K562 (cell line): ENCODE results near the gene DHDH. TPM values are rescaled to one million over a fixed set of nuclear protein-coding genes. Genes with fewer than 3 reads are reported as not detected.

Source experiments
- ARID4B ChIP-seq: sonication (generic); formaldehyde crosslinking; IDR thresholded peaks from 2 replicates; pipeline ENCODE4 v1.8.0; 2022; ENCODE audit warnings: mild to moderate bottlenecking, missing genetic modification reagents
- C11orf30 ChIP-seq: fragments of 450-650 bp; IDR thresholded peaks from 2 replicates; pipeline ENCODE4 v1.6.1; 2016; ENCODE audit warnings: low read depth, mild to moderate bottlenecking
- CBFB ChIP-seq: sonication (generic); formaldehyde crosslinking; IDR thresholded peaks from 2 replicates; pipeline ENCODE4 v1.4.0; 2020; ENCODE audit warnings: mild to moderate bottlenecking, missing genetic modification reagents
- CREB1 ChIP-seq, 2 experiments: sonication (generic) in 1 of 2; formaldehyde crosslinking in 1 of 2; IDR thresholded peaks; 2 replicates each; pipeline versions ENCODE4 v1.6.1 to v1.8.0; 2012 to 2022; ENCODE audit warnings: inconsistent platforms in 1 of 2, mild to moderate bottlenecking in 1 of 2, missing genetic modification reagents in 1 of 2, moderate library complexity in 1 of 2
- ESRRA ChIP-seq: fragments of 450-650 bp; IDR thresholded peaks from 2 replicates; pipeline ENCODE4 v1.6.1; 2014; ENCODE audit warnings: low read depth, mild to moderate bottlenecking, moderate library complexity, borderline replicate concordance
- FIP1L1 ChIP-seq: fragments of 200-400 bp; formaldehyde crosslinking; IDR thresholded peaks from 2 replicates; pipeline ENCODE4 v1.6.1; 2018; ENCODE audit warnings: mild to moderate bottlenecking, low read depth, low read length; ENCODE audit not compliant: poor library complexity, severe bottlenecking
- ID3 ChIP-seq, 2 experiments: fragments of 250-450 bp in 1 of 2; fragments of 450-650 bp in 1 of 2; sonication (Bioruptor Pico) in 1 of 2; IDR thresholded peaks; 2 replicates each; pipeline versions ENCODE4 v1.6.1 to v1.8.0; 2016 to 2021; ENCODE audit warnings: mild to moderate bottlenecking in 2 of 2, moderate library complexity in 2 of 2, missing compliant biosample characterization in 1 of 2, missing genetic modification characterization in 1 of 2
- LARP7 ChIP-seq: fragments of 450-650 bp; IDR thresholded peaks from 2 replicates; pipeline ENCODE4 v1.6.1; 2016
- MCM3 ChIP-seq: fragments of 450-650 bp; IDR thresholded peaks from 2 replicates; pipeline ENCODE4 v1.6.1; 2016
- MXD1 ChIP-seq: fragments of 250-450 bp; sonication (Bioruptor Pico); IDR thresholded peaks from 2 replicates; pipeline ENCODE4 v1.8.0; 2021; ENCODE audit warnings: borderline replicate concordance, mild to moderate bottlenecking, moderate library complexity; ENCODE audit not compliant: poor library complexity, severe bottlenecking
- NRF1 ChIP-seq, 2 experiments: fragments of 450-650 bp; IDR thresholded peaks in 1 of 2; conservative IDR thresholded peaks in 1 of 2; 2 replicates each; pipeline ENCODE4 v1.6.1; 2014; ENCODE audit warnings: mild to moderate bottlenecking in 2 of 2
- PHB ChIP-seq: fragments of 250-450 bp; sonication (Bioruptor Pico); IDR thresholded peaks from 2 replicates; pipeline ENCODE4 v1.5.0; 2021
- PHF8 ChIP-seq: fragments of 200-600 bp; sonication (generic); IDR thresholded peaks from 2 replicates; pipeline ENCODE4 v1.6.1; 2012; ENCODE audit warnings: mixed run types, mild to moderate bottlenecking, inconsistent platforms, low read length, moderate library complexity, borderline replicate concordance
- RAD51 ChIP-seq: fragments of 450-650 bp; IDR thresholded peaks from 2 replicates; pipeline ENCODE4 v1.7.1; 2016; ENCODE audit warnings: low read depth, mild to moderate bottlenecking, borderline replicate concordance
- SAP30 ChIP-seq: fragments of 200-600 bp; sonication (generic); IDR thresholded peaks from 2 replicates; pipeline ENCODE4 v1.6.1; 2012; ENCODE audit warnings: borderline replicate concordance, low read depth, mild to moderate bottlenecking, moderate library complexity, low read length, control low read depth, inconsistent platforms; ENCODE audit not compliant: insufficient read depth, poor library complexity, severe bottlenecking
- SMAD2 ChIP-seq: fragments of 150-350 bp; IDR thresholded peaks from 2 replicates; pipeline ENCODE4 v1.6.1; 2014; ENCODE audit warnings: low read depth, mild to moderate bottlenecking, low read length
- SMARCA5 ChIP-seq: fragments of 450-650 bp; IDR thresholded peaks from 2 replicates; pipeline ENCODE4 v1.6.1; 2016
- SMC3 ChIP-seq: conservative IDR thresholded peaks from 2 replicates; pipeline ENCODE4 v1.6.1; 2011; ENCODE audit warnings: low read depth, low read length, improper control_type of control experiment; ENCODE audit not compliant: insufficient read depth
- TAF1 ChIP-seq: IDR thresholded peaks from 2 replicates; pipeline ENCODE4 v1.6.1; 2011; ENCODE audit warnings: mild to moderate bottlenecking, low read length, moderate library complexity; ENCODE audit not compliant: insufficient read depth, control insufficient read depth, severe bottlenecking; ENCODE audit errors: extremely low read depth
- TFAM ChIP-seq: fragments of 250-450 bp; sonication (Bioruptor Pico); conservative IDR thresholded peaks from 2 replicates; pipeline ENCODE4 v1.5.0; 2021; ENCODE audit warnings: mild to moderate bottlenecking, moderate library complexity
- ZNF12 ChIP-seq: sonication (generic); formaldehyde crosslinking; IDR thresholded peaks from 2 replicates; pipeline ENCODE4 v1.4.0; 2020; ENCODE audit warnings: mild to moderate bottlenecking, missing genetic modification reagents
- ZNF263 ChIP-seq: sonication (generic); formaldehyde crosslinking; IDR thresholded peaks from 2 replicates; pipeline ENCODE4 v1.8.0; 2022; ENCODE audit warnings: mild to moderate bottlenecking, missing genetic modification reagents, borderline replicate concordance
- ZNF282 ChIP-seq: sonication (generic); formaldehyde crosslinking; IDR thresholded peaks from 2 replicates; pipeline ENCODE4 v1.8.1; 2023; ENCODE audit warnings: missing genetic modification reagents
- polyA plus RNA-seq, 8 experiments: library from polyadenylated mRNA; depleted of rRNA in 4 of 8; stranded (reverse) in 5 of 8; unstranded in 3 of 8; fragments of >200 nt; fragmentation: Nextera tagmentation in 2 of 8; fragmentation: Illumina TruSeq in 1 of 8; extraction: Ambion mirVana in 2 of 8; extraction: Trizol in 1 of 8; gene quantifications; 2 replicates each; pipeline versions ENCODE4 v1.2.1 to v1.2.3, GENCODE V29; 2011 to 2014; ENCODE audit warnings: inconsistent platforms in 1 of 8, missing spikeins in 1 of 8
- total RNA-seq, 7 experiments: library from RNA; depleted of rRNA in 6 of 7; stranded (reverse); fragments of >200 nt in 6 of 7; fragmentation: Illumina TruSeq in 2 of 7; extraction: Trizol in 2 of 7; gene quantifications; 2 replicates each; pipeline versions ENCODE4 v1.2.1 to v1.2.3, GENCODE V29; 2011 to 2021; ENCODE audit warnings: low replicate concordance in 1 of 7

DHDH gene
- total and polyA plus RNA-seq, 9 of the 15 experiments (the other 6 are each of a cell fraction or from before 2014, with no cell fraction given): 0.37 to 1.9 (median 0.87) TPM

- TF ChIP-seq ARID4B (CRISPR knock-in tag): peak; percentile 18; the same call in 1 of the 2 replicates
- no peak for TF ChIP-seq RAD51
- no peak for TF ChIP-seq ZNF282 (CRISPR knock-in tag)
- no peak for TF ChIP-seq C11orf30
- peak; percentile 27 for TF ChIP-seq SAP30
- TF ChIP-seq CREB1 (IDR thresholded peaks at IDR 0.05): no peak
- TF ChIP-seq CREB1 (CRISPR knock-in tag; IDR thresholded peaks at IDR 0.05): no peak
- TF ChIP-seq PHF8: peak; percentile 56; the same call in 1 of the 2 replicates
- TF ChIP-seq ID3 (CRISPR knock-in tag; IDR thresholded peaks at IDR 0.05): no peak
- TF ChIP-seq ID3 (tag; IDR thresholded peaks at IDR 0.05): 0 out of 2 replicates have a peak, but pooled peaks have one; percentile 41
- peak in 1 of 2 experiments; percentile 31; a peak in 2 of 4 replicates for TF ChIP-seq NRF1 (conservative IDR thresholded peaks at IDR 0.05 in 1 of 2, IDR thresholded peaks at IDR 0.05 in 1 of 2)
- TF ChIP-seq TAF1: no peak
- 0 out of 2 replicates have a peak, but pooled peaks have one; percentile 21 for TF ChIP-seq ZNF12 (CRISPR knock-in tag)
- peak; percentile 44; the same call in 1 of the 2 replicates for TF ChIP-seq ZNF263
- TF ChIP-seq ESRRA: 0 out of 2 replicates have a peak, but pooled peaks have one; percentile 17
- no peak for TF ChIP-seq SMAD2
- TF ChIP-seq CBFB (CRISPR knock-in tag): 0 out of 2 replicates have a peak, but pooled peaks have one; percentile 77
- no peak for TF ChIP-seq FIP1L1
- TF ChIP-seq MCM3: no peak
- TF ChIP-seq SMARCA5: no peak
- TF ChIP-seq LARP7: peak; percentile 10; the same call in 1 of the 2 replicates
- no peak for TF ChIP-seq SMC3
- peak; percentile 73; the same call in 1 of the 2 replicates for TF ChIP-seq PHB (CRISPR knock-in tag)
- TF ChIP-seq MXD1 (CRISPR knock-in tag): no peak
- TF ChIP-seq TFAM (CRISPR knock-in tag): no peak
Observed at GRCh38 chr19:48992581-48993174, 59.2 kb downstream of the DHDH start (continued).
